ENCODE results near the gene ANO6. TPM values are rescaled to one million over a fixed set of nuclear protein-coding genes. Genes with fewer than 3 reads are reported as not detected.

The ANO6 gene
- total and polyA plus RNA-seq, 2 of the 4 experiments (the other 2 are of a cell fraction): 21.6 to 41.0 TPM

- Histone ChIP-seq H3K36me3 (ENCODE audit: control insufficient read depth, insufficient read depth, low read length) (no peaks in the 10 kb centered on the region), H3K4me1 (ENCODE audit: control insufficient read depth, insufficient read depth, low read length) (no peaks in the 10 kb centered on the region), H4K5ac (ENCODE audit: low read depth, low read length) (0 out of 2 replicates have a peak overlapping the region, but pooled peaks have one; percentile 37), H3K9me1 (ENCODE audit: insufficient read depth, low read length) (peaks cover 3% of the 10 kb centered on the region), H3K14ac (replicated peaks; ENCODE audit: low read depth, low read length) (peak overlapping the region; percentile 57; the same call in 1 of the 2 replicates), H3K4me3 (ENCODE audit: insufficient read depth, low read depth, low read length) (no peak overlapping the region), H4K8ac (ENCODE audit: low read depth in 2 of 2, low read length in 2 of 2) (peak overlapping the region in 1 of 2 experiments; percentile 62; a peak in 1 of 4 replicates), H4K91ac (ENCODE audit: insufficient read depth, low read depth, low read length) (peak overlapping the region; percentile 49; the same call in 1 of the 2 replicates), H3K79me1 (ENCODE audit: low read depth in 1 of 2, low read length in 2 of 2) (peaks cover 9 to 24% of the 10 kb centered on the region in 2 experiments), H3K4ac (ENCODE audit: low read depth, low read length) (peak overlapping the region; percentile 72; the same call in 1 of the 2 replicates), H2BK120ac (ENCODE audit: low read depth, low read length) (peak overlapping the region; percentile 76), H3K18ac (ENCODE audit: low read depth, low read length) (peak overlapping the region; percentile 73; the same call in 1 of the 2 replicates), H3K27me3 (ENCODE audit: control insufficient read depth, insufficient read depth, low read length) (no peaks in the 10 kb centered on the region), H3K9me3 (ENCODE audit: control insufficient read depth, insufficient read depth, low read length) (no peaks in the 10 kb centered on the region), H3K27ac (ENCODE audit: insufficient read depth, low read length) (peak overlapping the region; percentile 81; the same call in 1 of the 2 replicates), H2BK5ac (ENCODE audit: low read depth, low read length, poor library complexity, severe bottlenecking) (peak overlapping the region; percentile 98), H3K56ac (ENCODE audit: extremely low read depth, insufficient read depth, low read length) (peak overlapping the region; percentile 60; the same call in 1 of the 2 replicates), H3K4me2 (ENCODE audit: low read depth, low read length) (peak overlapping the region; percentile 56), H2AK9ac (replicated peaks; ENCODE audit: low read depth, low read length, poor library complexity) (no peak overlapping the region), H2BK20ac (ENCODE audit: low read depth, low read length) (peak overlapping the region; percentile 72; the same call in 1 of the 2 replicates), H2AK5ac (ENCODE audit: low read depth, low read length) (peak overlapping the region; percentile 48; the same call in 1 of the 2 replicates), H2BK15ac (ENCODE audit: low read depth, low read length) (no peak overlapping the region), H3K9ac (ENCODE audit: low read depth, low read length) (no peak overlapping the region), H4K20me1 (ENCODE audit: insufficient read depth, low read length) (peaks cover 3% of the 10 kb centered on the region; the same call in 1 of the 2 replicates), H2AFZ (replicated peaks; ENCODE audit: low read length, poor library complexity) (no peak overlapping the region), H3K23ac (ENCODE audit: low read depth, low read length) (peak overlapping the region; percentile 80; the same call in 1 of the 2 replicates)
- dilution Hi-C loops (cut with HindIII; ENCODE audit: low sequenced_read_pairs, unreplicated experiment): no loop called here
- BruUV-seq (replicated peaks): no TSS peak
- ChIA-PET POLR2A (ENCODE audit: unreplicated experiment) (no interaction called here), CTCF (interaction anchor here (0.7 to 1.2 kb wide), 6 partner anchors 9 to 61 kb away, joined by 3 to 4 read pairs (median 4); no protein-coding TSS in a partner anchor)
- WGBS, 2 experiments (ENCODE audit: extremely low coverage in 2 of 2, insufficient read length in 1 of 2): no CpG with 5 or more reads among the region's 3 CpGs
- peak; percentile 98 for DNase-seq
- in situ Hi-C loops (cut with MboI; ENCODE audit: low sequenced_read_pairs): no loop called here
- intact Hi-C loops (cut with micrococcal nuclease): loop anchor here (1.0 to 2.0 kb wide), 2 partner anchors 64 to 120 kb away; partner anchors contain the start of gene ANO6
- ATAC-seq (ENCODE audit: low read depth): peak; percentile 97
- TF ChIP-seq RCOR1 (IDR thresholded peaks at IDR 0.05; ENCODE audit: insufficient replicate concordance, low read length) (no peak), USF2 (IDR thresholded peaks at IDR 0.05; ENCODE audit: low read depth, low read length) (no peak), FOS (IDR thresholded peaks at IDR 0.05; ENCODE audit: low read depth, low read length) (peak; percentile 81), CTCF (conservative IDR thresholded peaks at IDR 0.05; ENCODE audit: low read depth, low read length) (no peak), RFX5 (IDR thresholded peaks at IDR 0.05; ENCODE audit: low read depth, low read length) (no peak), CEBPB (IDR thresholded peaks at IDR 0.05; ENCODE audit: low read depth, low read length) (peak; percentile 12; the same call in 1 of the 2 replicates), MAZ (IDR thresholded peaks at IDR 0.05; ENCODE audit: borderline replicate concordance, low read depth, low read length) (no peak), BHLHE40 (IDR thresholded peaks at IDR 0.05; ENCODE audit: low read depth, low read length) (no peak; the same call in 1 of the 2 replicates), MXI1 (IDR thresholded peaks at IDR 0.05; ENCODE audit: borderline replicate concordance, low read depth, low read length) (peak; percentile 67; the same call in 1 of the 2 replicates), SMC3 (IDR thresholded peaks at IDR 0.05; ENCODE audit: low read depth, low read length) (no peak; the same call in 1 of the 2 replicates), NFE2L2 (IDR thresholded peaks at IDR 0.05; ENCODE audit: low read depth, low read length) (peak; percentile 69; the same call in 1 of the 2 replicates), POLR2A (IDR thresholded peaks at IDR 0.05; ENCODE audit: low read depth, low read length) (no peak), CHD1 (IDR thresholded peaks at IDR 0.05; ENCODE audit: low read depth, low read length) (peak; percentile 73; the same call in 1 of the 2 replicates), MAFK (IDR thresholded peaks at IDR 0.05; ENCODE audit: low read depth, low read length) (peak; percentile 53; the same call in 1 of the 2 replicates)
Measured at GRCh38 chr12:45336762-45337596, 121.1 kb downstream of the ANO6 start.

Measured in IMR-90 (cell line).